OCI-LY1 (cell line): ENCODE measurements around the gene INSYN1.
"Not testable (repeated sequence)": the region's sequence is repeated elsewhere in the genome, so short reads cannot be mapped to it uniquely, and the experiment has no call there.

Experiments used
- H2AFZ ChIP-seq: fragments of 200-600 bp; sonication (generic), shearing (Covaris generic); 2 replicates; pipeline ENCODE4 v1.6.0; 2014; ENCODE audit warnings: antibody characterized with exemption, mild to moderate bottlenecking, low read length
- H3F3A ChIP-seq: fragments of 200-600 bp; sonication (generic), shearing (Covaris generic); 2 replicates; pipeline ENCODE4 v1.6.0; 2014; ENCODE audit warnings: mild to moderate bottlenecking, antibody characterized with exemption, low read length, moderate library complexity; ENCODE audit not compliant: insufficient read depth
- H3K27ac ChIP-seq: fragments of 200-600 bp; sonication (generic); 2 replicates; pipeline ENCODE4 v1.5.1; 2014; ENCODE audit warnings: low read length, mixed run types, mild to moderate bottlenecking, low read depth; ENCODE audit not compliant: poor library complexity, severe bottlenecking
- H3K27me3 ChIP-seq: fragments of 200-600 bp; sonication (generic); 2 replicates; pipeline ENCODE4 v1.6.0; 2014; ENCODE audit warnings: antibody characterized with exemption, mild to moderate bottlenecking, low read length, moderate library complexity; ENCODE audit not compliant: insufficient read depth
- H3K36me3 ChIP-seq: fragments of 200-600 bp; sonication (generic); 2 replicates; pipeline ENCODE4 v1.6.1; 2014; ENCODE audit warnings: mild to moderate bottlenecking, antibody characterized with exemption, low read length, moderate library complexity, mixed read lengths; ENCODE audit not compliant: insufficient read depth
- H3K4me1 ChIP-seq: fragments of 200-600 bp; sonication (generic); 2 replicates; pipeline ENCODE4 v1.5.1; 2014; ENCODE audit warnings: mild to moderate bottlenecking, low read length, moderate library complexity; ENCODE audit not compliant: insufficient read depth, severe bottlenecking
- H3K4me2 ChIP-seq: fragments of 200-600 bp; sonication (generic), shearing (Covaris generic); 2 replicates; pipeline ENCODE4 v1.6.1; 2014; ENCODE audit warnings: low read length
- H3K4me3 ChIP-seq: fragments of 200-600 bp; sonication (generic); 2 replicates; pipeline ENCODE4 v1.5.1; 2014; ENCODE audit warnings: low read length, low read depth, mild to moderate bottlenecking, mixed read lengths; ENCODE audit not compliant: poor library complexity, severe bottlenecking
- H3K79me2 ChIP-seq: fragments of 200-600 bp; shearing (Covaris generic); 2 replicates; pipeline ENCODE4 v1.6.1; 2016; ENCODE audit warnings: mixed run types, low read length, mixed read lengths; ENCODE audit not compliant: insufficient read depth
- H3K9ac ChIP-seq: fragments of 200-600 bp; sonication (generic), shearing (Covaris generic); 2 replicates; pipeline ENCODE4 v1.6.1; 2014; ENCODE audit warnings: mild to moderate bottlenecking, low read length, mixed read lengths
- H3K9me2 ChIP-seq: fragments of 200-600 bp; sonication (generic), shearing (Covaris generic); 2 replicates; pipeline ENCODE4 v1.6.1; 2014; ENCODE audit warnings: low read depth, mild to moderate bottlenecking, low read length, mixed read lengths
- H3K9me3 ChIP-seq: fragments of 200-600 bp; shearing (Covaris generic); 2 replicates; pipeline ENCODE4 v1.6.1; 2014; ENCODE audit warnings: low read length, mixed read lengths
- H4K20me1 ChIP-seq: fragments of 200-600 bp; sonication (generic), shearing (Covaris generic); 2 replicates; pipeline ENCODE4 v1.6.0; 2016; ENCODE audit warnings: mild to moderate bottlenecking, low read length; ENCODE audit not compliant: insufficient read depth
- EZH2 ChIP-seq: fragments of 200-600 bp; sonication (generic), shearing (Covaris generic); IDR thresholded peaks from 2 replicates; pipeline ENCODE4 v1.8.0; 2017; ENCODE audit warnings: borderline replicate concordance, mixed run types, mild to moderate bottlenecking, antibody characterized with exemption, low read length, moderate library complexity, mixed read lengths
- TF ChIP-seq, protein P1 (sequence below): fragments of 200-600 bp; sonication (generic), shearing (Covaris generic); IDR thresholded peaks from 2 replicates; pipeline ENCODE4 v1.5.1; 2017; ENCODE audit warnings: mild to moderate bottlenecking, antibody characterized with exemption, low read length, moderate library complexity, mixed read lengths

The INSYN1 gene

DNA sequence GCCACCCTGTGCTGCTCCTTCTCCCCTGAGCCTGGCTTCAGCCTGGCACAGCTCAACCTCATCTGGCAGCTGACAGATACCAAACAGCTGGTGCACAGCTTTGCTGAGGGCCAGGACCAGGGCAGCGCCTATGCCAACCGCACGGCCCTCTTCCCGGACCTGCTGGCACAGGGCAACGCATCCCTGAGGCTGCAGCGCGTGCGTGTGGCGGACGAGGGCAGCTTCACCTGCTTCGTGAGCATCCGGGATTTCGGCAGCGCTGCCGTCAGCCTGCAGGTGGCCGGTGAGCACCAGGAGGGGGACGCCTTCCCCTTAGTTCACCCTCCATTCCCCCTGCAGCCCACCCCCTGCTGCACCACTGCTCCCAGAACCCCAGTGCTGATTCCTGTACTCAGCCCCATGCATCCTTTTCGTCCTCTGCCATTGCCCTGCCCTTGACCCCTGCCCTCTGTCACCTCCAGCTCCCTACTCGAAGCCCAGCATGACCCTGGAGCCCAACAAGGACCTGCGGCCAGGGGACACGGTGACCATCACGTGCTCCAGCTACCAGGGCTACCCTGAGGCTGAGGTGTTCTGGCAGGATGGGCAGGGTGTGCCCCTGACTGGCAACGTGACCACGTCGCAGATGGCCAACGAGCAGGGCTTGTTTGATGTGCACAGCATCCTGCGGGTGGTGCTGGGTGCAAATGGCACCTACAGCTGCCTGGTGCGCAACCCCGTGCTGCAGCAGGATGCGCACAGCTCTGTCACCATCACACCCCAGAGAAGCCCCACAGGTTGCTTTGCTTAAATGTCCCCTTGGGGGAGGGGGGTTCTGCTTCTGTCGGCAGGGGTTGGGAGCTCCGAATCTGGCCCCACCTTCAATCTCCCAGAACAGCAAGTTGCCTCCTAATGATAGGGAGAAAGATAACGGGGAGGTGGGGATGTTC, 50.6 kb downstream of the INSYN1 start:
- H3K79me2 ChIP-seq, H4K20me1 ChIP-seq, H3K9me2 ChIP-seq, H2AFZ ChIP-seq, H3K4me3 ChIP-seq, H3K4me2 ChIP-seq, H3K27ac ChIP-seq, H3K4me1 ChIP-seq, H3F3A ChIP-seq, H3K9ac ChIP-seq, H3K27me3 ChIP-seq, H3K36me3 ChIP-seq, H3K9me3 ChIP-seq: not testable (repeated sequence)

DNA sequence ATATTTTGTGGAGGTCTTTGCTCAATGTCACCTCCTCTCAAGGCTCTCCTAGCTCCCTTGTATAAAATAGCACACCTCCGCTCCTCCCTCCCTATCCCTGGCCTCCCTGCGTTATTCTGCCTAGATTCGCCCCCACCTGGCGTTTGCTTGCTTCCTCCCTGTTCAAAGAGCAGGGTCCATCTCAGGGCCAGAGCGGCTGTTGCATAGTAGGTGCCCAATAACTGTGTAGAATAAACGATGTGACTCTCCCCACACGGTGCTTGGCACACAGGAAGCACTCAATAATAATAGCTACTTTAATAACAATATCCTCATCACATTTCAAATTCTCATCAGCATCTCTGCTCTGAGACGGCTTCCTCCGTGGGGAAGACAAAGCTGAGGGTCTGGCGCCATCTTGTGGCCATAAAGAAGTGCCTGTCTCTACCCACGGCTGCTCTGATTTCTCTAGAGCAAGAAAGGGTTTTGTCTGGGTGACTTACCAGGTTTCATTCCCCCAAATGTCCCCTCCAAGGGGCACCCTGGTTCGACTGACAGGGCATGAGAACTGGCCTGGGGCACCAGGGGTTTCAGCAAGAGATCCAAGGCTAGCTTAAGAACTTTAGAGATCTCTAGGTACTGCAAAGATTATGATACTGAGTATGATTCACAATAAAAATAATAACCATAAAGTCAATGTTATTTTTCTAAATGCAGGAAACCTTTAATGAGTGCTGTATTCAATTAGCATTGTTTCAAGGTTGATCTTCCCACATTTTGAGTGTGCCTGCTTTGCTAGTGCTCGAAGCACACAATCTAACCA, 52.9 kb downstream of the INSYN1 start:
- Histone ChIP-seq H2AFZ (no peak overlapping the region), H3K9me2 (no peaks in the 10 kb centered on the region), H3K9me3 (no peaks in the 10 kb centered on the region), H3K9ac (no peak overlapping the region), H3K27ac (no peak overlapping the region), H3K27me3 (no peaks in the 10 kb centered on the region), H3K4me1 (peaks cover 5% of the 10 kb centered on the region), H3K36me3 (no peaks in the 10 kb centered on the region), H3K4me2 (no peak overlapping the region), H3K4me3 (no peak overlapping the region), H4K20me1 (no peaks in the 10 kb centered on the region), H3F3A (no peaks in the 10 kb centered on the region), H3K79me2 (no peaks in the 10 kb centered on the region)
- TF ChIP-seq EZH2 = no peak
- TF ChIP-seq, protein P1, sequence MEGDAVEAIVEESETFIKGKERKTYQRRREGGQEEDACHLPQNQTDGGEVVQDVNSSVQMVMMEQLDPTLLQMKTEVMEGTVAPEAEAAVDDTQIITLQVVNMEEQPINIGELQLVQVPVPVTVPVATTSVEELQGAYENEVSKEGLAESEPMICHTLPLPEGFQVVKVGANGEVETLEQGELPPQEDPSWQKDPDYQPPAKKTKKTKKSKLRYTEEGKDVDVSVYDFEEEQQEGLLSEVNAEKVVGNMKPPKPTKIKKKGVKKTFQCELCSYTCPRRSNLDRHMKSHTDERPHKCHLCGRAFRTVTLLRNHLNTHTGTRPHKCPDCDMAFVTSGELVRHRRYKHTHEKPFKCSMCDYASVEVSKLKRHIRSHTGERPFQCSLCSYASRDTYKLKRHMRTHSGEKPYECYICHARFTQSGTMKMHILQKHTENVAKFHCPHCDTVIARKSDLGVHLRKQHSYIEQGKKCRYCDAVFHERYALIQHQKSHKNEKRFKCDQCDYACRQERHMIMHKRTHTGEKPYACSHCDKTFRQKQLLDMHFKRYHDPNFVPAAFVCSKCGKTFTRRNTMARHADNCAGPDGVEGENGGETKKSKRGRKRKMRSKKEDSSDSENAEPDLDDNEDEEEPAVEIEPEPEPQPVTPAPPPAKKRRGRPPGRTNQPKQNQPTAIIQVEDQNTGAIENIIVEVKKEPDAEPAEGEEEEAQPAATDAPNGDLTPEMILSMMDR = peak; percentile 90

DNA sequence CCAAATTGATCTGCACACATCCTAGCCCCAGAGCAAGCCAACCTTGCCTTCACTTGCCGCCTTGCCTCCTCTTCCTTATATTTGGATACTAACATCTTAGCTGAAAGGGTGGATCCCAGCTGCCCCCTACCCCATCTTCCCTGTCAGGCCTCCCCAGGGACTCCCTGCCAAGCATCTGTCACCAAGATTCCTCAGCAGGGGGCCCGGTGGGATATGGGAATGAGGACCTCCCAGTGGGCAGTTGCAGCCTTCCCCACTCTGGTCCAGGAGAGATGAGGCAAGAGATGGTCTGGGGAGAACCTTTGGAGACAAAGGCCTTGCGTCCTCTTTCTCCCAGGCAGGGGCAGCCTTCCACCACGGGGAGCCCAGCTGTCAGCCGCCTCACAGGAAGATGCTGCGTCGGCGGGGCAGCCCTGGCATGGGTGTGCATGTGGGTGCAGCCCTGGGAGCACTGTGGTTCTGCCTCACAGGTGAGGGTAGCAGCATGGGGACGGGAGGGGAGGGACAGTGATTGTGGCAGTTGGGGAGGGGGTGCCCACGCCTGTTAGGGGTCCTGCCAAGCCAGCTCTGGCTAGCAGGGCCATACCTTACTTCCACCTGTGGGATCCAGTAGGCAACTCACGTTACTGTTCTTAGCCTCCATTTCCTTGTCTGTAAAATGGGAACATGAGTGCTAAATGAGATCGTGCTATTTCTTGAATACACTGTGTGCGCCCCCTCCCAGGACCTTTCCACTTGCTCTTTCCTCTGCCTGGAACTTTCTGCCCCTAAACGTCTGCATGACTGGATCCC, 53.7 kb downstream of the INSYN1 start:
- no peak for TF ChIP-seq EZH2
- TF ChIP-seq, protein P1 = no peak
- no peaks in the 10 kb centered on the region for H4K20me1 ChIP-seq
- H3K27ac ChIP-seq = no peak overlapping the region
- peaks cover 5% of the 10 kb centered on the region for H3K4me1 ChIP-seq
- H3K9ac ChIP-seq = no peak overlapping the region
- H2AFZ ChIP-seq = no peak overlapping the region
- H3K36me3 ChIP-seq = no peaks in the 10 kb centered on the region
- H3K4me2 ChIP-seq = no peak overlapping the region
- no peaks in the 10 kb centered on the region for H3K9me2 ChIP-seq
- no peaks in the 10 kb centered on the region for H3K27me3 ChIP-seq
- no peaks in the 10 kb centered on the region for H3K9me3 ChIP-seq
- H3K79me2 ChIP-seq = no peaks in the 10 kb centered on the region
- no peak overlapping the region for H3K4me3 ChIP-seq
- H3F3A ChIP-seq = no peaks in the 10 kb centered on the region
